Activated B cell treated with CpG ODN at 0.5 μM for 24 hours (primary cell): Measurements from ENCODE around the gene CHEK1. TPM values are rescaled to one million over a fixed set of nuclear protein-coding genes. Genes with fewer than 3 reads are reported as not detected.

Experiments used
- ATAC-seq: fragments of 200-7000 bp; cut with Tn5 transposase; one replicate; pipeline ENCODE4 v1.10.0; 2021; ENCODE audit warnings: low read depth, mild to moderate bottlenecking, moderate library complexity
- CTCF ChIA-PET: fragments of 350-600 bp; sonication (Branson Sonifier 250); formaldehyde crosslinking; loops from one replicate; lab custom pipeline; 2021; ENCODE audit warnings: antibody characterized with exemption; lab: Charles Lee
- POLR2A ChIA-PET: fragments of 350-600 bp; sonication (Branson Sonifier 250); formaldehyde crosslinking; loops from one replicate; lab custom pipeline; 2021; ENCODE audit warnings: antibody characterized with exemption; lab: Charles Lee
- DNase-seq: peaks from one replicate; pipeline ENCODE4 v3.0.0; 2022
- H3K27ac Mint-ChIP-seq: one replicate; pipeline ENCODE4 v1.8.0; 2020; ENCODE audit warnings: mixed read lengths
- H3K27me3 Mint-ChIP-seq: one replicate; pipeline ENCODE4 v1.8.0; 2021; ENCODE audit warnings: mixed read lengths
- H3K36me3 Mint-ChIP-seq: one replicate; pipeline ENCODE4 v1.8.0; 2021; ENCODE audit warnings: low read depth, mixed read lengths
- H3K4me1 Mint-ChIP-seq: one replicate; pipeline ENCODE4 v1.8.0; 2021; ENCODE audit warnings: mixed read lengths
- H3K4me3 Mint-ChIP-seq: one replicate; pipeline ENCODE4 v1.8.0; 2020; ENCODE audit warnings: mild to moderate bottlenecking, mixed read lengths
- H3K9me3 Mint-ChIP-seq: one replicate; pipeline ENCODE4 v1.8.0; 2020; ENCODE audit warnings: mixed read lengths
- CTCF ChIP-seq: fragments of 200-600 bp; IDR thresholded peaks from one replicate; pipeline ENCODE4 v1.8.0; 2022; ENCODE audit warnings: antibody characterized with exemption, mild to moderate bottlenecking
- intact Hi-C: fragments of 100-400 bp; cut with micrococcal nuclease; formaldehyde crosslinking; loops from one replicate; pipeline ENCODE4 v1.15.1; 2024
- total RNA-seq: library from RNA; stranded (reverse); gene quantifications from 2 replicates; pipeline ENCODE4 v1.2.3, GENCODE V29; 2022

Gene CHEK1
- total RNA-seq, 1 donor from 2014 or later: 9.6 TPM

DNA sequence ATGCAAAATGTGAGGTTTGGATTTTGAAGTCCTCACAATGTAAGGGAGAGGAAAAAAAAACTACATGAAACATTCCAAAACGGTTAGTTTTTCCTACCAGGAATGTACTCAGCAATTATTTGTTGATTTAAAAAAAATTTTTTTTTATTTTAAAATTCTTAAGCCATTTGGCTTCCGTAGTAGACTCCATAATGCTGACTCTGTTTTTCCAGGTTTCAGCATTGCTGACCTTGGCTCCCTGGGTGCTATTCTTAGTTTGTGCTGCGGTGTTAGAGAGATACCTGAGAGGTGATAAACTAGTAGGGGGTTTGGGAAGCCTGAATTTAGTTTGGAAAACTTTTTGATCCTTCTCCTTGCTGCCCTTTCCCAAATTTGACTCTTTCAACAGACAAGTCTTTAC, 21.8 kb upstream of the CHEK1 start:
- CTCF ChIA-PET: no interaction called here
- H3K4me1 Mint-ChIP-seq: no peaks in the 10 kb centered on the region
- H3K36me3 Mint-ChIP-seq: peaks cover 82% of the 10 kb centered on the region
- no peak for TF ChIP-seq CTCF
- no peak overlapping the region for H3K27ac Mint-ChIP-seq
- intact Hi-C loops: no loop called here
- no peak overlapping the region for H3K4me3 Mint-ChIP-seq
- no peak for DNase-seq
- no peak for ATAC-seq
- H3K27me3 Mint-ChIP-seq: no peaks in the 10 kb centered on the region
- H3K9me3 Mint-ChIP-seq: no peaks in the 10 kb centered on the region
- POLR2A ChIA-PET: interaction anchor here (1.1 to 3.9 kb wide), 2 partner anchors 11 to 22 kb away, joined by 3 to 11 read pairs; partner anchors contain the start of genes CHEK1 and STT3A

- Mint-ChIP-seq H3K27ac (no peak overlapping the region), H3K27me3 (no peaks in the 10 kb centered on the region), H3K9me3 (no peaks in the 10 kb centered on the region), H3K4me1 (no peaks in the 10 kb centered on the region), H3K4me3 (no peak overlapping the region), H3K36me3 (peaks cover 90% of the 10 kb centered on the region)
- no peak for DNase-seq
- no peak for ATAC-seq
- ChIA-PET CTCF (no interaction called here), POLR2A (no interaction called here)
- intact Hi-C loops: no loop called here
- no peak for TF ChIP-seq CTCF
Measured at GRCh38 chr11:125605417-125605816, 19.5 kb upstream of the CHEK1 start.

- no peak overlapping the region for H3K4me3 Mint-ChIP-seq
- POLR2A ChIA-PET: interaction anchor here (0.7 kb wide), 1 partner anchor 859 kb away, joined by 3 read pairs; no protein-coding TSS in a partner anchor
Measured at GRCh38 chr11:125609545-125609944, 15.4 kb upstream of the CHEK1 start.

DNA sequence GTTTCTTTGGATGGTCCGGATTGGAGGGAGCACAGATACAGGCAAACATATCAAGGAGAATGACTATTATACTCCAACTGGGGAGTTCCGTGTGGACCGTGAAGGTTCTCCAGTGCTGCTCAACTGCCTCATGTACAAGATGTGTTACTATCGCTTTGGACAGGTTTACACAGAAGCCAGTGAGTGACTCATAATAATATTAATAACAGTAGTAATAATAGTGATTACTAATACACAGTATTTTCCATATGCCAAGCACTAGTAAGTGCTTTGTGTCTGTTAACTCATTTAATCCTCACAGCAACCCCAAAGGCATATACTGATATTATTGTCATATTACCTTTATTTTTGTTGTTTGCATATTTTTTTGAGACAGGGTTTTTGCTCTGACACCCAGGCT, 6.6 kb upstream of the CHEK1 start:
- ATAC-seq (no peak), DNase-seq (no peak)
- POLR2A ChIA-PET: no interaction called here
- CTCF ChIA-PET: no interaction called here
- intact Hi-C loops: no loop called here
- H3K36me3 Mint-ChIP-seq: peaks cover 86% of the 10 kb centered on the region
- TF ChIP-seq CTCF: no peak
- no peaks in the 10 kb centered on the region for H3K27me3 Mint-ChIP-seq
- H3K4me1 Mint-ChIP-seq: no peaks in the 10 kb centered on the region
- no peak overlapping the region for H3K27ac Mint-ChIP-seq
- H3K9me3 Mint-ChIP-seq: no peaks in the 10 kb centered on the region
- H3K4me3 Mint-ChIP-seq: no peak overlapping the region

More at GRCh38 chr11:125609545-125609944, 15.4 kb upstream of the CHEK1 start:
- no peaks in the 10 kb centered on the region for H3K27me3 Mint-ChIP-seq
- intact Hi-C loops: no loop called here
- DNase-seq (no peak), ATAC-seq (no peak)
- no peaks in the 10 kb centered on the region for H3K4me1 Mint-ChIP-seq
- H3K9me3 Mint-ChIP-seq: no peaks in the 10 kb centered on the region
- TF ChIP-seq CTCF: no peak
- peaks cover 87% of the 10 kb centered on the region for H3K36me3 Mint-ChIP-seq
- CTCF ChIA-PET: no interaction called here
- H3K27ac Mint-ChIP-seq: no peak overlapping the region

- intact Hi-C loops: loop anchor here (10.0 kb wide), 1 partner anchor 593 kb away; the partner anchor contains the start of genes FAM118B and RPUSD4
- H3K4me3 Mint-ChIP-seq: no peak overlapping the region
- TF ChIP-seq CTCF: no peak
- no peaks in the 10 kb centered on the region for H3K9me3 Mint-ChIP-seq
- CTCF ChIA-PET: no interaction called here
- ATAC-seq: no peak
- H3K27ac Mint-ChIP-seq: no peak overlapping the region
- no peaks in the 10 kb centered on the region for H3K27me3 Mint-ChIP-seq
- H3K4me1 Mint-ChIP-seq: peaks cover 19% of the 10 kb centered on the region
- POLR2A ChIA-PET: interaction anchor here (1.4 kb wide), 1 partner anchor 52 kb away, joined by 3 read pairs; no protein-coding TSS in a partner anchor
- peaks cover 57% of the 10 kb centered on the region for H3K36me3 Mint-ChIP-seq
- no peak for DNase-seq
Measured at GRCh38 chr11:125621995-125622394, 3.0 kb upstream of the CHEK1 start.
